Neuronal stem cell (in vitro differentiated cells): ENCODE measurements around the gene GGA1.
A peak's percentile ranks its signal among the peaks of the same experiment; 100 is the strongest.

Experiments used
- DNase-seq: peaks from one replicate; pipeline ENCODE4 v3.0.0-alpha.2; 2013; ENCODE audit warnings: low spot score
- H2AFZ ChIP-seq: one replicate; pipeline ENCODE4 v1.6.1; 2013; ENCODE audit warnings: mild to moderate bottlenecking, low read length, inconsistent platforms
- H2AK5ac ChIP-seq: 2 replicates; pipeline ENCODE4 v1.6.1; 2013; ENCODE audit warnings: low read depth, mild to moderate bottlenecking, inconsistent platforms, low read length, moderate library complexity, mixed read lengths
- H2BK120ac ChIP-seq: 2 replicates; pipeline ENCODE4 v1.6.1; 2013; ENCODE audit warnings: low read depth, mild to moderate bottlenecking, inconsistent platforms, low read length, moderate library complexity, mixed read lengths
- H2BK12ac ChIP-seq: one replicate; pipeline ENCODE4 v1.6.1; 2013; ENCODE audit warnings: low read length, inconsistent platforms
- H2BK15ac ChIP-seq: 2 replicates; pipeline ENCODE4 v1.6.1; 2013; ENCODE audit warnings: mild to moderate bottlenecking, low read length, inconsistent platforms, mixed read lengths
- H2BK5ac ChIP-seq: one replicate; pipeline ENCODE4 v1.6.1; 2013; ENCODE audit warnings: inconsistent platforms, mild to moderate bottlenecking, low read length, moderate library complexity
- H3K14ac ChIP-seq: one replicate; pipeline ENCODE4 v1.6.1; 2013; ENCODE audit warnings: low read length, inconsistent platforms
- H3K18ac ChIP-seq: 2 replicates; pipeline ENCODE4 v1.6.1; 2013; ENCODE audit warnings: low read length, inconsistent platforms
- H3K23ac ChIP-seq: 2 replicates; pipeline ENCODE4 v1.6.1; 2013; ENCODE audit warnings: low read depth, mild to moderate bottlenecking, mixed read lengths, low read length, inconsistent platforms; ENCODE audit not compliant: poor library complexity
- H3K27ac ChIP-seq: replicated peaks from 3 replicates; pipeline ENCODE4 v1.5.1; 2013; ENCODE audit warnings: low read length, inconsistent platforms
- H3K27me3 ChIP-seq, 3 experiments: 2 replicates each; pipeline ENCODE4 v1.6.1; 2013; ENCODE audit warnings: low read length in 3 of 3, mild to moderate bottlenecking in 2 of 3, inconsistent platforms in 1 of 3, low read depth in 1 of 3, mixed read lengths in 1 of 3, moderate library complexity in 1 of 3; ENCODE audit not compliant: control insufficient read depth in 3 of 3, insufficient read depth in 3 of 3
- H3K36me3 ChIP-seq, 2 donors: replicated peaks in 1 of 2; 2 replicates each; pipeline ENCODE4 v1.6.1; 2013; ENCODE audit warnings: low read length in 2 of 2; ENCODE audit not compliant: control insufficient read depth in 2 of 2, insufficient read depth in 2 of 2
- H3K4ac ChIP-seq: 2 replicates; pipeline ENCODE4 v1.6.1; 2013; ENCODE audit warnings: inconsistent platforms, mild to moderate bottlenecking, low read length, moderate library complexity
- H3K4me1 ChIP-seq, 2 donors: 1 replicate in 1 of 2; 2 replicates in 1 of 2; pipeline ENCODE4 v1.6.1; 2013; ENCODE audit warnings: low read length in 2 of 2, low read depth in 1 of 2; ENCODE audit not compliant: control insufficient read depth in 2 of 2, insufficient read depth in 1 of 2
- H3K4me2 ChIP-seq: one replicate; pipeline ENCODE4 v1.6.1; 2013; ENCODE audit warnings: mild to moderate bottlenecking, low read length, inconsistent platforms; ENCODE audit not compliant: insufficient read depth, poor library complexity, severe bottlenecking
- H3K4me3 ChIP-seq, 2 donors: 2 replicates each; pipeline ENCODE4 v1.5.1; 2013; ENCODE audit warnings: low read length in 2 of 2, mild to moderate bottlenecking in 2 of 2, inconsistent platforms in 1 of 2, moderate library complexity in 1 of 2
- H3K79me1 ChIP-seq: one replicate; pipeline ENCODE4 v1.6.1; 2013; ENCODE audit warnings: low read depth, mild to moderate bottlenecking, inconsistent platforms, low read length, moderate library complexity
- H3K9ac ChIP-seq: one replicate; pipeline ENCODE4 v1.6.1; 2013; ENCODE audit warnings: mild to moderate bottlenecking, low read depth, low read length, inconsistent platforms; ENCODE audit not compliant: poor library complexity
- H3K9me3 ChIP-seq, 2 donors: replicated peaks in 1 of 2; 2 replicates each; pipeline versions ENCODE3 to v1.6.1; 2013; ENCODE audit warnings: low read length in 2 of 2, mild to moderate bottlenecking in 2 of 2, inconsistent platforms in 1 of 2, low read depth in 1 of 2, mixed read lengths in 1 of 2, moderate library complexity in 1 of 2; ENCODE audit not compliant: control insufficient read depth in 2 of 2, insufficient read depth in 1 of 2
- H4K8ac ChIP-seq: one replicate; pipeline ENCODE4 v1.6.1; 2013; ENCODE audit warnings: low read depth, mild to moderate bottlenecking, inconsistent platforms, low read length, moderate library complexity
- H4K91ac ChIP-seq: one replicate; pipeline ENCODE4 v1.6.1; 2013; ENCODE audit warnings: low read length, low read depth, mild to moderate bottlenecking, inconsistent platforms; ENCODE audit not compliant: poor library complexity
- WGBS, 2 donors: extraction: QIAGEN DNeasy Blood & Tissue Kit; methylation state at CpG; one replicate each; pipeline ENCODE4 v1.1.7; 2013; ENCODE audit warnings: missing lambda C conversion rate in 2 of 2, mixed read lengths in 1 of 2; ENCODE audit not compliant: insufficient read length in 2 of 2, insufficient replicate concordance in 1 of 2; ENCODE audit errors: extremely low coverage in 2 of 2; 5-methylcytosine and 5-hydroxymethylcytosine counted together

The GGA1 gene

DNA sequence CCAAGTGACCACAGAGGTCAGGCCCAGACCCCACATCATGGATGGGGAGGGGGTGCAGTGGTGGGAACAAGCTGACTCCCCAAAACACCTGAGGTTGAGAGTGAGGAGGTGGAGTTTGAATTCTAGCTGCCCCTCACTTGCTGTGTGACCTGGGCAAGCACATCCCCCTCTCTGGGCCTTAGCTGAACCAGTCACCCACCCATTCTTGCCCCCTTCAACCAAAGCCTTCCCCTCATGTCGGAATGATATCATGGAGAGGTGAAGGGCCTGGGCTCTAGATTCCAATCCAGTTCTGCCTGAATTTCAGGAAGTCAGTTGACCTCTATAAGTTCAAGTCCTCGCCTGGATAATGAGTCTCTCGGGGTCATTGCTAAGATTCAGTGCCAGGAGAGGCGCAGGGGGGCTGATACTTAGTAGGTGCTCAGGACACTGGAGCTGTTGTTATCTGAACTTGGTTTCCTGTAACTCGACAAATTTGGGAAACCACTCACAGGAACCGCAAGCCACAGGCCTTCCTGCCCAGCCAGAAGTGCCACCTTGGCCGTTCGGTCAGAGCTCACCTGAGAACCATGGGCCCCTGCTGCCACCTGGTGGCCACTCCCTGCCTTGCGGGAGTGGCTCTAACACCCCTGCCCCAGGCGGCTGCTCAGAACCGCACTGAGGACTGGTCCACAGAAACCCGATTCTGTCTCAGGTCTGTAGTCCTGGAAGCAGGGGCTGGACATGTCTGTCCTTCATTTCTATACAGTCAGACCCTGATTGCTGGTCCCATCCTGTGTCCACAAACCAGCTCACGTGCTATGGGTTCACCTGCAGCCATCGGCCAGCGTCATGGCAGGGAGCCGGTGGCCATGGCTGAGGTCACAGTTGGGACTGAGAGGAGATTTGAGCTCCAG, 41.5 kb upstream of the GGA1 start:
- WGBS, 2 donors, result no CpG with 5 or more reads among the region's 16 CpGs
- no peak overlapping the region for H3K9ac ChIP-seq
- H3K4me3 ChIP-seq, result no peak overlapping the region
- no peak overlapping the region for H3K27ac ChIP-seq
- H2AK5ac ChIP-seq, result no peak overlapping the region
- H4K91ac ChIP-seq, result no peak overlapping the region
- no peak overlapping the region for H3K4me2 ChIP-seq
- H3K23ac ChIP-seq, result no peak overlapping the region
- no peak overlapping the region for H3K4ac ChIP-seq
- H3K79me1 ChIP-seq, result peaks cover 5% of the 10 kb centered on the region
- H2BK120ac ChIP-seq, result no peak overlapping the region
- H4K8ac ChIP-seq, result no peak overlapping the region
- no peak overlapping the region for H2BK5ac ChIP-seq
- no peak overlapping the region for H3K14ac ChIP-seq
- H3K9me3 ChIP-seq, result no peaks in the 10 kb centered on the region
- H3K36me3 ChIP-seq, result peaks cover 5 to 58% of the 10 kb centered on the region in 2 donors
- no peak overlapping the region for H2BK12ac ChIP-seq
- peak overlapping the region; percentile 54 for H2BK15ac ChIP-seq
- H2AFZ ChIP-seq, result no peak overlapping the region
- peaks cover 6 to 13% of the 10 kb centered on the region in 2 donors for H3K4me1 ChIP-seq
- H3K27me3 ChIP-seq, result peaks cover 0 to 1% (median 0%) of the 10 kb centered on the region in 3 experiments
- peak overlapping the region; percentile 40 for H3K18ac ChIP-seq
- DNase-seq, result peak; percentile 69

- H3K36me3 ChIP-seq, result peaks cover 5 to 55% of the 10 kb centered on the region in 2 donors
- no peak for DNase-seq
- no peaks in the 10 kb centered on the region for H3K9me3 ChIP-seq
- H3K27ac ChIP-seq, result no peak overlapping the region
- WGBS, 2 donors, result no CpG with 5 or more reads among the region's 15 CpGs
- H4K91ac ChIP-seq, result no peak overlapping the region
- H3K18ac ChIP-seq, result no peak overlapping the region
- H2AFZ ChIP-seq, result no peak overlapping the region
- peak overlapping the region; percentile 74 for H3K14ac ChIP-seq
- H2BK15ac ChIP-seq, result no peak overlapping the region
- no peak overlapping the region for H3K4me2 ChIP-seq
- no peak overlapping the region for H2BK12ac ChIP-seq
- no peak overlapping the region for H4K8ac ChIP-seq
- H3K4me3 ChIP-seq, result no peak overlapping the region
- peak overlapping the region; percentile 83 for H2AK5ac ChIP-seq
- H2BK5ac ChIP-seq, result no peak overlapping the region
- no peak overlapping the region for H2BK120ac ChIP-seq
- H3K4ac ChIP-seq, result no peak overlapping the region
- H3K4me1 ChIP-seq, result peaks cover 5 to 11% of the 10 kb centered on the region in 2 donors
- H3K27me3 ChIP-seq, result no peaks in the 10 kb centered on the region
- H3K9ac ChIP-seq, result no peak overlapping the region
- H3K23ac ChIP-seq, result peak overlapping the region; percentile 71
- H3K79me1 ChIP-seq, result peaks cover 4% of the 10 kb centered on the region
Measured at GRCh38 chr22:37568012-37568411, 40.6 kb upstream of the GGA1 start.

GRCh38 chr22:37568448-37569008, 40.1 kb upstream of the GGA1 start:
- H2BK120ac ChIP-seq, result no peak overlapping the region
- no CpG with 5 or more reads among the region's 14 CpGs for WGBS, 2 donors
- peak overlapping the region; percentile 58 for H3K23ac ChIP-seq
- no peak overlapping the region for H3K9ac ChIP-seq
- peaks cover 1 to 5% of the 10 kb centered on the region in 2 donors for H3K4me1 ChIP-seq
- peaks cover 2% of the 10 kb centered on the region for H3K79me1 ChIP-seq
- H3K18ac ChIP-seq, result peak overlapping the region; percentile 29
- no peak for DNase-seq
- H2BK15ac ChIP-seq, result no peak overlapping the region
- H2BK12ac ChIP-seq, result peak overlapping the region; percentile 66
- peak overlapping the region; percentile 83 for H2AK5ac ChIP-seq
- no peak overlapping the region for H3K4ac ChIP-seq
- peaks cover 5 to 53% of the 10 kb centered on the region in 2 donors for H3K36me3 ChIP-seq
- no peak overlapping the region for H3K27ac ChIP-seq
- no peak overlapping the region for H3K4me3 ChIP-seq
- no peaks in the 10 kb centered on the region for H3K9me3 ChIP-seq
- H3K14ac ChIP-seq, result peak overlapping the region; percentile 74
- H2BK5ac ChIP-seq, result peak overlapping the region; percentile 79
- H2AFZ ChIP-seq, result no peak overlapping the region
- H3K4me2 ChIP-seq, result no peak overlapping the region
- no peak overlapping the region for H4K91ac ChIP-seq
- H3K27me3 ChIP-seq, result no peaks in the 10 kb centered on the region
- H4K8ac ChIP-seq, result no peak overlapping the region
